ENCODE measurements around the gene TAS1R2. TPM values are rescaled to one million over a fixed set of nuclear protein-coding genes. Genes with fewer than 3 reads are reported as not detected.

Gene TAS1R2
- total and polyA plus RNA-seq, 9 of the 15 experiments (the other 6 are each of a cell fraction or from before 2014, with no cell fraction given): not detected

GRCh38 chr1:18872071-18872611 lies 12.7 kb upstream of the TAS1R2 start:
- in situ Hi-C loops (cut with MboI) (no loop called here), intact Hi-C loops (cut with micrococcal nuclease) (no loop called here)
- WGBS (ENCODE audit: insufficient coverage, low coverage, missing lambda C conversion rate): 27% methylated on average over 8 of the region's 8 CpGs
- ATAC-seq: no peak
- no TSS peak for BruUV-seq (replicated peaks)
- Histone ChIP-seq H3K4me2 (ENCODE audit: insufficient read depth, low read length) (no peak overlapping the region), H3K27me3 (ENCODE audit: control insufficient read depth in 2 of 2, insufficient read depth in 2 of 2, low read length in 2 of 2) (peaks cover 14 to 29% of the 10 kb centered on the region in 2 experiments; a peak in 4 of 5 replicates), H3K27ac (ENCODE audit: extremely low read depth, low read depth, low read length) (no peak overlapping the region), H3K4me1 (replicated peaks in 1 of 2; ENCODE audit: control insufficient read depth in 2 of 2, insufficient read depth in 2 of 2, low read length in 2 of 2) (peaks cover 0 to 13% of the 10 kb centered on the region in 2 experiments; a peak in 2 of 5 replicates), H4K20me1 (replicated peaks; ENCODE audit: control insufficient read depth, insufficient read depth, low read length) (peaks cover 16% of the 10 kb centered on the region), H3K9ac (ENCODE audit: insufficient read depth in 1 of 2, low read depth in 2 of 2, low read length in 2 of 2) (no peak overlapping the region), H2AFZ (ENCODE audit: low read depth, low read length) (no peak overlapping the region), H3K9me1 (ENCODE audit: control insufficient read depth, insufficient read depth, low read length) (no peaks in the 10 kb centered on the region), H3K4me3 (no peak overlapping the region), H3K9me3 (replicated peaks; ENCODE audit: control insufficient read depth, insufficient read depth, low read depth, low read length) (no peaks in the 10 kb centered on the region), H3K36me3 (ENCODE audit: control insufficient read depth, insufficient read depth, low read length) (no peaks in the 10 kb centered on the region), H3K79me2 (ENCODE audit: control insufficient read depth, insufficient read depth, low read length) (no peaks in the 10 kb centered on the region)
- ChIA-PET CTCF (ENCODE audit: low intra/inter-chr PET ratio) (no interaction called here), POLR2A (interaction anchor here (0.7 to 0.8 kb wide), 2 partner anchors 11 to 35 kb away, joined by 3 to 4 read pairs; no protein-coding TSS in a partner anchor)
- FAIRE-seq: no peak
- DNase-seq (ENCODE audit: extremely low read depth in 1 of 4, low spot score in 3 of 4): no peak
- TF ChIP-seq ZFP30 (CRISPR knock-in tag; IDR thresholded peaks at IDR 0.05; ENCODE audit: borderline replicate concordance) (no peak), ZC3H8 (IDR thresholded peaks at IDR 0.05) (no peak), MYC (IDR thresholded peaks at IDR 0.05; ENCODE audit: low read depth, low read length) (no peak), MYC (CRISPR knock-in tag; IDR thresholded peaks at IDR 0.05; ENCODE audit: borderline replicate concordance, low read depth) (no peak), ARID1B (IDR thresholded peaks at IDR 0.05) (no peak), FIP1L1 (IDR thresholded peaks at IDR 0.05; ENCODE audit: low read depth, low read length, poor library complexity, severe bottlenecking) (no peak)
